HG03108 (cell line): ENCODE results near the gene LINS1.

ENCODE experiments used
- ATAC-seq: cut with Tn5 transposase; IDR thresholded peaks from one replicate; pipeline ENCODE4 v1.9.1; 2021; ENCODE audit warnings: moderate library complexity; ENCODE audit not compliant: unreplicated experiment

LINS1 gene

GRCh38 chr15:100559330-100559729 is 42.7 kb downstream of the LINS1 start:
- no peak for ATAC-seq

- no peak for ATAC-seq
Observed at GRCh38 chr15:100558771-100559254, 43.2 kb downstream of the LINS1 start.

- no peak for ATAC-seq
Observed at GRCh38 chr15:100553468-100553867, 48.5 kb downstream of the LINS1 start.

- ATAC-seq, result no peak
Observed at GRCh38 chr15:100547961-100548360, 54.0 kb downstream of the LINS1 start.

- ATAC-seq, result no peak
Observed at GRCh38 chr15:100544946-100545345, 57.0 kb downstream of the LINS1 start.

- no peak for ATAC-seq
Observed at GRCh38 chr15:100544338-100544841, 57.6 kb downstream of the LINS1 start.

GRCh38 chr15:100542290-100542689 is 59.7 kb downstream of the LINS1 start:
- ATAC-seq, result no peak

- ATAC-seq, result peak; percentile 80
Observed at GRCh38 chr15:100537331-100537730, 64.7 kb downstream of the LINS1 start.

GRCh38 chr15:100536733-100537132 is 65.3 kb downstream of the LINS1 start:
- no peak for ATAC-seq

GRCh38 chr15:100533886-100534285 is 68.1 kb downstream of the LINS1 start:
- ATAC-seq, result no peak

- no peak for ATAC-seq
Observed at GRCh38 chr15:100531823-100532327, 70.1 kb downstream of the LINS1 start.

GRCh38 chr15:100531204-100531603 is 70.8 kb downstream of the LINS1 start:
- ATAC-seq, result no peak

- no peak for ATAC-seq
Observed at GRCh38 chr15:100529556-100529955, 72.4 kb downstream of the LINS1 start.

- ATAC-seq, result no peak
Observed at GRCh38 chr15:100528833-100529428, 73.1 kb downstream of the LINS1 start, which contains the start of gene CERS3. TSS of gene CERS3 (minus strand) at chr15:100528950. CDS start at chr15:100501849, 27,101 bp downstream.

GRCh38 chr15:100526027-100526481 is 75.9 kb downstream of the LINS1 start:
- no peak for ATAC-seq

GRCh38 chr15:100525436-100525835 is 76.5 kb downstream of the LINS1 start:
- ATAC-seq, result no peak

GRCh38 chr15:100524326-100524725 is 77.7 kb downstream of the LINS1 start:
- no peak for ATAC-seq

GRCh38 chr15:100521907-100522306 is 80.1 kb downstream of the LINS1 start:
- ATAC-seq, result no peak

GRCh38 chr15:100520132-100520921 is 81.7 kb downstream of the LINS1 start:
- no peak for ATAC-seq

- no peak for ATAC-seq
Observed at GRCh38 chr15:100517846-100518245, 84.1 kb downstream of the LINS1 start.
